GM12878 (cell line): ENCODE results near the gene IFNAR1. TPM values are rescaled to one million over a fixed set of nuclear protein-coding genes. Genes with fewer than 3 reads are reported as not detected.

Experiments
- BCL11A ChIP-seq: IDR thresholded peaks from 2 replicates; pipeline ENCODE4 v1.6.1; 2011; ENCODE audit warnings: low read depth, low read length
- BRCA1 ChIP-seq: IDR thresholded peaks from 2 replicates; pipeline ENCODE4 v1.6.1; 2011; ENCODE audit warnings: low read depth, low read length, improper control_type of control experiment
- CBFB ChIP-seq: IDR thresholded peaks from 2 replicates; pipeline ENCODE4 v1.6.1; 2016; ENCODE audit warnings: antibody characterized with exemption, low read depth
- CBX5 ChIP-seq: sonication (generic); IDR thresholded peaks from 2 replicates; pipeline ENCODE4 v1.6.1; 2016; ENCODE audit warnings: low read depth, moderate library complexity, mild to moderate bottlenecking, inconsistent platforms
- ETV6 ChIP-seq, 2 experiments: fragments of 450-650 bp in 1 of 2; IDR thresholded peaks in 1 of 2; conservative IDR thresholded peaks in 1 of 2; 2 replicates each; pipeline ENCODE4 v1.6.1; 2014; ENCODE audit warnings: antibody characterized with exemption in 1 of 2, borderline replicate concordance in 1 of 2, low read depth in 1 of 2, mild to moderate bottlenecking in 1 of 2, moderate library complexity in 1 of 2
- FOXM1 ChIP-seq: IDR thresholded peaks from 2 replicates; pipeline ENCODE4 v1.6.1; 2012; ENCODE audit warnings: low read depth, mild to moderate bottlenecking, inconsistent platforms, low read length, moderate library complexity
- IKZF2 ChIP-seq, 2 experiments: fragments of 450-650 bp; IDR thresholded peaks; 2 replicates each; pipeline ENCODE4 v1.6.1; 2017; ENCODE audit warnings: mild to moderate bottlenecking in 2 of 2, moderate library complexity in 2 of 2
- JUNB ChIP-seq: IDR thresholded peaks from 2 replicates; pipeline ENCODE4 v1.6.1; 2016; ENCODE audit warnings: antibody characterized with exemption, mild to moderate bottlenecking
- JUND ChIP-seq: IDR thresholded peaks from 2 replicates; pipeline ENCODE4 v1.6.1; 2012; ENCODE audit warnings: low read depth, mild to moderate bottlenecking, low read length, improper control_type of control experiment, moderate library complexity
- LARP7 ChIP-seq: fragments of 450-650 bp; IDR thresholded peaks from 2 replicates; pipeline ENCODE4 v1.6.1; 2017; ENCODE audit warnings: mild to moderate bottlenecking
- MTA3 ChIP-seq: IDR thresholded peaks from 2 replicates; pipeline ENCODE4 v1.6.1; 2012; ENCODE audit warnings: low read length, inconsistent platforms, borderline replicate concordance
- MXI1 ChIP-seq: fragments of 150-350 bp; IDR thresholded peaks from 2 replicates; pipeline ENCODE4 v1.6.1; 2011; ENCODE audit warnings: low read depth, mild to moderate bottlenecking, inconsistent platforms, low read length, improper control_type of control experiment
- MYC ChIP-seq: IDR thresholded peaks from 2 replicates; pipeline ENCODE4 v1.6.1; 2011; ENCODE audit warnings: mild to moderate bottlenecking, low read length, moderate library complexity, inconsistent platforms; ENCODE audit not compliant: insufficient read depth, insufficient replicate concordance, insufficient read length, severe bottlenecking
- NR2C1 ChIP-seq: fragments of 450-650 bp; IDR thresholded peaks from 2 replicates; pipeline ENCODE4 v1.6.1; 2017; ENCODE audit warnings: antibody characterized with exemption, mild to moderate bottlenecking, moderate library complexity
- NRF1 ChIP-seq: conservative IDR thresholded peaks from 2 replicates; pipeline ENCODE4 v1.6.1; 2011; ENCODE audit warnings: mild to moderate bottlenecking, low read depth, low read length, improper control_type of control experiment
- RFX5 ChIP-seq: IDR thresholded peaks from 2 replicates; pipeline ENCODE4 v1.6.1; 2011; ENCODE audit warnings: low read depth, low read length, improper control_type of control experiment
- SMARCA5 ChIP-seq: fragments of 450-650 bp; IDR thresholded peaks from 2 replicates; pipeline ENCODE4 v1.6.1; 2017; ENCODE audit warnings: mild to moderate bottlenecking
- STAT1 ChIP-seq: fragments of 450-650 bp; conservative IDR thresholded peaks from 2 replicates; pipeline ENCODE4 v1.6.1; 2014; ENCODE audit warnings: antibody characterized with exemption, mild to moderate bottlenecking
- ZNF207 ChIP-seq: fragments of 450-650 bp; IDR thresholded peaks from 2 replicates; pipeline ENCODE4 v1.6.1; 2014; ENCODE audit warnings: antibody characterized with exemption, mild to moderate bottlenecking, borderline replicate concordance
- ZNF622 ChIP-seq: fragments of 450-650 bp; IDR thresholded peaks from 2 replicates; pipeline ENCODE4 v1.6.1; 2017; ENCODE audit warnings: mild to moderate bottlenecking, inconsistent platforms
- polyA plus RNA-seq, 11 experiments: library from polyadenylated mRNA; depleted of rRNA in 4 of 11; unstranded in 6 of 11; stranded (reverse) in 5 of 11; fragments of >200 nt; fragmentation: Nextera tagmentation in 4 of 11; fragmentation: Illumina TruSeq in 1 of 11; extraction: Ambion mirVana in 4 of 11; extraction: Trizol in 1 of 11; gene quantifications; 1 replicate in 1 of 11; 2 replicates in 10 of 11; pipeline versions ENCODE4 v1.2.1 to v1.2.3, GENCODE V29; 2011 to 2016; ENCODE audit warnings: inconsistent platforms in 2 of 11, missing spikeins in 2 of 11, low read depth in 1 of 11
- total RNA-seq, 4 experiments: library from RNA; depleted of rRNA in 3 of 4; stranded (reverse); fragments of >200 nt in 3 of 4; fragmentation: Illumina TruSeq in 1 of 4; extraction: Trizol in 1 of 4; gene quantifications; 2 replicates each; pipeline versions ENCODE4 v1.2.1 to v1.2.3, GENCODE V29; 2013 to 2021
- TF ChIP-seq, protein P1 (sequence below): fragments of 150-350 bp; IDR thresholded peaks from 2 replicates; pipeline ENCODE4 v1.6.1; 2014; ENCODE audit warnings: mild to moderate bottlenecking, low read depth, low read length
- TF ChIP-seq, protein P2 (sequence below): IDR thresholded peaks from 2 replicates; pipeline ENCODE4 v1.6.1; 2012; ENCODE audit warnings: improper control_type of control experiment, low read depth, low read length; ENCODE audit not compliant: insufficient replicate concordance
- TF ChIP-seq, protein P3 (sequence below): IDR thresholded peaks from 2 replicates; pipeline ENCODE4 v1.6.1; 2011; ENCODE audit warnings: borderline replicate concordance, low read depth, mild to moderate bottlenecking, moderate library complexity, mixed read lengths, low read length; ENCODE audit not compliant: insufficient read depth; ENCODE audit errors: extremely low read length

The IFNAR1 gene
- total and polyA plus RNA-seq, 10 of the 15 experiments (the other 5 are each of a cell fraction or from before 2014, with no cell fraction given): 12.0 to 62.4 (median 24.6) TPM

DNA sequence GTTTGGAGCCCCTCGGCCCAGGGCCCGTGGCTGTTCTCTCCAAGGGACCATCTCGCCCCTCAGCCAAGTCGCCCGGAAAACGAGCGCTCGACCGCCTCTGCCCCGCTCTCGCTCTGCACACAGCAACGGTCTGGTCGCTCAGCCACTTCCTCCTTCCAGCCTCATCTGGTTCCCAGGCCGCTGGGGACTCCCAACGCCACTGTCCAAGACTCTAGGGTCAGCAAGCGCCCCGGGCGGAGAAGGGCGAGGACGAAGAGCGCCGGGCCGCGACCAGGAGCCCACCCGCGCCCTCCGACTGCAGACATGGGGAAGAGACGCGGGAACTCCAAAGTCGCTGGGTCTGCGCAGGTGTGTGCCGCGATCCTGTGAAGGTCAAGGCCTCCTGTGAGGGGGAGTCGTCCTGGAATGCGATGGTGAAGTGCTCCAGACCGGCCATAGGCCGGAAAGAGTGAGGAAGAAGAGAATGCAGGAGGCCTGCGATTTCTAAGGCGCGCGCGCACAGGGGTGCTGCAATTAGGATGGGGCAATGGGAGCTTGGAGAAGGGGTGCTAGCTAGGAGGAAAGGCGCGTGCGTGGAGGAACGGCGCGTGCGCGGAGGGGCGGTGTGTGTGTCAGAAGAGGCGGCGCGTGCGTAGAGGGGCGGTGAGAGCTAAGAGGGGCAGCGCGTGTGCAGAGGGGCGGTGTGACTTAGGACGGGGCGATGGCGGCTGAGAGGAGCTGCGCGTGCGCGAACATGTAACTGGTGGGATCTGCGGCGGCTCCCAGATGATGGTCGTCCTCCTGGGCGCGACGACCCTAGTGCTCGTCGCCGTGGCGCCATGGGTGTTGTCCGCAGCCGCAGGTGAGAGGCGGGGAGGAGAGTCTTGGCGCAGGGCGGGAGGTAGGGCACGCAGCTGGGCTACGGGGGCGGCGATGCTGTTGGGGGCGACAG, at the start of gene IFNAR1 (continued):
- peak; percentile 98 for TF ChIP-seq NRF1
- no peak for TF ChIP-seq MTA3
- TF ChIP-seq BCL11A: 0 out of 2 replicates have a peak, but pooled peaks have one; percentile 19
- TF ChIP-seq CBFB: 0 out of 2 replicates have a peak, but pooled peaks have one; percentile 55
- TF ChIP-seq CBX5: no peak
- 0 out of 2 replicates have a peak, but pooled peaks have one; percentile 17 for TF ChIP-seq RFX5
- no peak; the same call in 1 of the 2 replicates for TF ChIP-seq ZNF207
- no peak for TF ChIP-seq MXI1
- no peak for TF ChIP-seq NR2C1
- peak; percentile 90 for TF ChIP-seq LARP7
- TF ChIP-seq STAT1: no peak; the same call in 1 of the 2 replicates
- TF ChIP-seq, protein P1, sequence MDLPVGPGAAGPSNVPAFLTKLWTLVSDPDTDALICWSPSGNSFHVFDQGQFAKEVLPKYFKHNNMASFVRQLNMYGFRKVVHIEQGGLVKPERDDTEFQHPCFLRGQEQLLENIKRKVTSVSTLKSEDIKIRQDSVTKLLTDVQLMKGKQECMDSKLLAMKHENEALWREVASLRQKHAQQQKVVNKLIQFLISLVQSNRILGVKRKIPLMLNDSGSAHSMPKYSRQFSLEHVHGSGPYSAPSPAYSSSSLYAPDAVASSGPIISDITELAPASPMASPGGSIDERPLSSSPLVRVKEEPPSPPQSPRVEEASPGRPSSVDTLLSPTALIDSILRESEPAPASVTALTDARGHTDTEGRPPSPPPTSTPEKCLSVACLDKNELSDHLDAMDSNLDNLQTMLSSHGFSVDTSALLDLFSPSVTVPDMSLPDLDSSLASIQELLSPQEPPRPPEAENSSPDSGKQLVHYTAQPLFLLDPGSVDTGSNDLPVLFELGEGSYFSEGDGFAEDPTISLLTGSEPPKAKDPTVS: no peak
- peak; percentile 76 for TF ChIP-seq SMARCA5
- TF ChIP-seq IKZF2 (IDR thresholded peaks at IDR 0.05): peak; percentile 97
- TF ChIP-seq ZNF622: no peak
- TF ChIP-seq JUND: 0 out of 2 replicates have a peak, but pooled peaks have one; percentile 13
- TF ChIP-seq, protein P2, sequence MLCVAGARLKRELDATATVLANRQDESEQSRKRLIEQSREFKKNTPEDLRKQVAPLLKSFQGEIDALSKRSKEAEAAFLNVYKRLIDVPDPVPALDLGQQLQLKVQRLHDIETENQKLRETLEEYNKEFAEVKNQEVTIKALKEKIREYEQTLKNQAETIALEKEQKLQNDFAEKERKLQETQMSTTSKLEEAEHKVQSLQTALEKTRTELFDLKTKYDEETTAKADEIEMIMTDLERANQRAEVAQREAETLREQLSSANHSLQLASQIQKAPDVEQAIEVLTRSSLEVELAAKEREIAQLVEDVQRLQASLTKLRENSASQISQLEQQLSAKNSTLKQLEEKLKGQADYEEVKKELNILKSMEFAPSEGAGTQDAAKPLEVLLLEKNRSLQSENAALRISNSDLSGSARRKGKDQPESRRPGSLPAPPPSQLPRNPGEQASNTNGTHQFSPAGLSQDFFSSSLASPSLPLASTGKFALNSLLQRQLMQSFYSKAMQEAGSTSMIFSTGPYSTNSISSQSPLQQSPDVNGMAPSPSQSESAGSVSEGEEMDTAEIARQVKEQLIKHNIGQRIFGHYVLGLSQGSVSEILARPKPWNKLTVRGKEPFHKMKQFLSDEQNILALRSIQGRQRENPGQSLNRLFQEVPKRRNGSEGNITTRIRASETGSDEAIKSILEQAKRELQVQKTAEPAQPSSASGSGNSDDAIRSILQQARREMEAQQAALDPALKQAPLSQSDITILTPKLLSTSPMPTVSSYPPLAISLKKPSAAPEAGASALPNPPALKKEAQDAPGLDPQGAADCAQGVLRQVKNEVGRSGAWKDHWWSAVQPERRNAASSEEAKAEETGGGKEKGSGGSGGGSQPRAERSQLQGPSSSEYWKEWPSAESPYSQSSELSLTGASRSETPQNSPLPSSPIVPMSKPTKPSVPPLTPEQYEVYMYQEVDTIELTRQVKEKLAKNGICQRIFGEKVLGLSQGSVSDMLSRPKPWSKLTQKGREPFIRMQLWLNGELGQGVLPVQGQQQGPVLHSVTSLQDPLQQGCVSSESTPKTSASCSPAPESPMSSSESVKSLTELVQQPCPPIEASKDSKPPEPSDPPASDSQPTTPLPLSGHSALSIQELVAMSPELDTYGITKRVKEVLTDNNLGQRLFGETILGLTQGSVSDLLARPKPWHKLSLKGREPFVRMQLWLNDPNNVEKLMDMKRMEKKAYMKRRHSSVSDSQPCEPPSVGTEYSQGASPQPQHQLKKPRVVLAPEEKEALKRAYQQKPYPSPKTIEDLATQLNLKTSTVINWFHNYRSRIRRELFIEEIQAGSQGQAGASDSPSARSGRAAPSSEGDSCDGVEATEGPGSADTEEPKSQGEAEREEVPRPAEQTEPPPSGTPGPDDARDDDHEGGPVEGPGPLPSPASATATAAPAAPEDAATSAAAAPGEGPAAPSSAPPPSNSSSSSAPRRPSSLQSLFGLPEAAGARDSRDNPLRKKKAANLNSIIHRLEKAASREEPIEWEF: no peak
- no peak for TF ChIP-seq BRCA1
- TF ChIP-seq JUNB: no peak
- TF ChIP-seq MYC: no peak
- TF ChIP-seq, protein P3, sequence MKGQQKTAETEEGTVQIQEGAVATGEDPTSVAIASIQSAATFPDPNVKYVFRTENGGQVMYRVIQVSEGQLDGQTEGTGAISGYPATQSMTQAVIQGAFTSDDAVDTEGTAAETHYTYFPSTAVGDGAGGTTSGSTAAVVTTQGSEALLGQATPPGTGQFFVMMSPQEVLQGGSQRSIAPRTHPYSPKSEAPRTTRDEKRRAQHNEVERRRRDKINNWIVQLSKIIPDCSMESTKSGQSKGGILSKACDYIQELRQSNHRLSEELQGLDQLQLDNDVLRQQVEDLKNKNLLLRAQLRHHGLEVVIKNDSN: no peak
- peak in 1 of 2 experiments; percentile 55; a peak in 1 of 4 replicates for TF ChIP-seq ETV6 (conservative IDR thresholded peaks at IDR 0.05 in 1 of 2, IDR thresholded peaks at IDR 0.05 in 1 of 2; ENCODE audit: borderline replicate concordance in 1 of 2, low read depth in 1 of 2)
- no peak for TF ChIP-seq FOXM1
